NOMO-1 treated with dmso at 0.1 percent for 144 hours (cell line): Measurements from ENCODE around the gene KRT83.
"Not testable (repeated sequence)": the region's sequence is repeated elsewhere in the genome, so short reads cannot be mapped to it uniquely, and the experiment has no call there.

ENCODE experiments used
- DNase-seq: peaks from one replicate; lab custom pipeline; 2025; ENCODE audit not compliant: unreplicated experiment; lab: John Stamatoyannopoulos, UW

Gene KRT83

DNA sequence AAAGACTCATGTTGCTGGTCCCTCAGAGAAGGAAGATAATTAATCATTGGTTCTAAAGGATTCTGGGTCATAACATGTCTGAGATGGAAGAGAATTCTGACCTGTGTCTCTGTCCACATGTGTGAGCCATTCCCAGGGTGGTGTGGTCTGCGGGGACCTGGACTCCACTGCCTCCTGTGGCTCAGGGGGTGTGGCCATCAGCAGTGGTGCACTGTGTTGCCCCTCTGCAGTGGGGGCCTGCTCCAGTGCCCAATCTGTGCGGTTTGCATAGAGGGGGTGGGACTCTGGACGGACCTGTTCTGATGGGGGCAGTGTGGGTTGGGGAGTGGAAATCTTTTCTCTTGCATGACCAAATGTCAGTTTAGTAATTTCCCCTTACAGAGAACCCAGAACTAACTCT, 32.6 kb upstream of the KRT83 start:
- no peak for DNase-seq

- no peak for DNase-seq
Observed at GRCh38 chr12:52352951-52353350, 31.8 kb upstream of the KRT83 start.

- DNase-seq: no peak
Observed at GRCh38 chr12:52351196-52352059, 30.2 kb upstream of the KRT83 start.

DNA sequence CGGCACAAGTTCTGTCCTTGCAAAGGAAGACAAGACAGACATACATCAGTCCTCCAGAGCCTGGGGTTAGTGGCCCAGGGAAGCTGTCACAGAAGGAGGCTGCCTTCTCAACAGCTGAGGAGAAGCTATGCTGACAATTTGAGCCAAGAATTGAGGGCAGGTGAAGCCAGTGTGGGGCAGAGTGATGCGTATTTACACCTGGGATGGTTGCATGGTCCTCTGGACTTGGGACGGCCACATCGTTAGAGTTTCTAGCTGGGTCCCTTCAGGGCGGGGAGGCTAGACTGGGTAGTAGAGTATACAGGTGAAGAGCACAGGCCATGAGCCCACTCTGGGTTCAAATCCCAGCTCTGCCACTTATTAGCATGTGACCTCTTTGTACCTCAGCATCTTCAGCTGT, 29.6 kb upstream of the KRT83 start:
- no peak for DNase-seq

DNA sequence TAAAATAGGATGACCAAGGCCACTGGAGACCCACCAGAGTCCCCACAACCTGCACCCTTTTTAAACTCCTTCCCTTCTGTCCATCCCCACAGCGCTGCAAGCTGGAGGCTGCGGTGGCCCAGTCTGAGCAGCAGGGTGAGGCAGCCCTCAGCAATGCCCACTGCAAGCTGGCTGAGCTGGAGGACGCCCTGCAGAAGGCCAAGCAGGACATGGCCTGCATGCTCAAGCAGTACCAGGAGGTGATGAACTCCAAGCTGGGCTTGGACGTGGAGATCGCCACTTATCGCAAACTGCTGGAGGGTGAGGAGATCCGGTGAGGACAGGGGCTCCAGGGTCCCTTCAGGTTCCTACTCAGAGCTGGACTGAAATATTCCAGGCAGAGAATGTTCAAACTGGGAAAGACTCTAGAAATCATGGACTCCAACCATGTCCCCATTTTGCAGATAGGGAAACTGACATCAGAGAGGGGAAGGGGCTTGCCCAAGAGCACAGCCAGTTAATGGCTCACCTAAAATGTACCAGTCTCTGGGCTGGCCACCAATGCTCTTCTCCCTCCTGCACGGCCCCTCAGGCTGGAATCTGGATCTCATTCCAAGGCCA, 28.9 kb upstream of the KRT83 start:
- DNase-seq: no peak

DNA sequence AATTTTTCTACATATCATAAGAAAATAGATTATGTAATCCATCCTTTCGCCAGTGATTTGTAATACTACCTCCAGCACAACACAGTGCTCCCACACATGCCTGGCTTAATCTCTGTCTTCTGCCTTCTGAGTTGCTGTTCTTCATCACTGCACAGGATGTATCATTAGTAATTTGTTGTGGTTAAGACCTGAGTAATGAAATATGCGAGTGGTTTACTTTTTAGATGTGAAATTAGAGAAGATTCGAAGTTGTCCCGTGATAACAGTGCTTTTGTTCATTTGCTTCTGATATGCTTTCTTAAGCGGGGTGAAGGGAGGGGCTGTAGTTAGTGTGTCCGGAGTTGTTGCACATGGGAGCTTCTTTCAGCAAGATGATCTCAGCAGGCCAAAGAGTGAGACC, 28.0 kb upstream of the KRT83 start:
- no peak for DNase-seq

- no peak for DNase-seq
Observed at GRCh38 chr12:52347551-52348510, 26.6 kb upstream of the KRT83 start.

GRCh38 chr12:52347016-52347415, 25.8 kb upstream of the KRT83 start:
- no peak for DNase-seq

DNA sequence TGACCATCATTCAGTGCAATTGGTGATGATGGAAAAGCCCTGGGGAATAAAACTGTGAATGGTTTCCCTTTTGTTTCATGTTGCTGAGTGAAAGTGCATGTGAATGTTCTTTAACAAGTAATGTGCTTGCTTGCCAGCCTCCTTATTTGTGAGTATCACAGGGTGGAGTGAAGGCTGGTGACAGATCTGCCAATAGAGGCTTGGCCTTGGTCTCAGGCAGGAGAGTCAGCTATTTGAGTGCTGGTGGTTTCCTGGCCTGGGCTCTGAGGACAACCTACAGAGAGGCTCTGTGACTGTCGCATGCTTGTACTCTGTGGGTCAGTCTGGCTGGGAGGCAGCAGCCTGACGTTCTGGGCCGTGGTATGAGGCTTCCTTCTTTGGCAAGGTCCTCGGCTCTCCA, 25.4 kb upstream of the KRT83 start:
- no peak for DNase-seq

- DNase-seq: not testable (repeated sequence)
Observed at GRCh38 chr12:52345041-52345440, 23.8 kb upstream of the KRT83 start.

DNA sequence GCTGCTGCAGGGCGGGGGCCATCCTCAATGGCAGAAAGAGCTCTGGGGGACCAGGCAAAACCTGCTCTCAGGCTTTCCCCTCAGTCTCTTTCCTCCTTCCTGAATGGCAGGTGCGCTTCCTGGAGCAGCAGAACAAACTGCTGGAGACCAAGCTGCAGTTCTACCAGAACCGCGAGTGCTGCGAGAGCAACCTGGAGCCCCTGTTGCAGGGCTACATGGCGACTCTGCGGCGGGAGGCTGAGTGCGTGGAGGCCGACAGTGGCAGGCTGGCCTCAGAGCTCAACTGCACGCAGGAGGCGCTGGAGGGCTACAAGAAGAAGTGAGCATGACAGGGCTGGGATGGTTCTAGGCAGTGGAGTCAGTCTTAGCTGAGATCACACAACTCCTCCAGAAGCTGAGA, 22.9 kb upstream of the KRT83 start:
- no peak for DNase-seq

DNA sequence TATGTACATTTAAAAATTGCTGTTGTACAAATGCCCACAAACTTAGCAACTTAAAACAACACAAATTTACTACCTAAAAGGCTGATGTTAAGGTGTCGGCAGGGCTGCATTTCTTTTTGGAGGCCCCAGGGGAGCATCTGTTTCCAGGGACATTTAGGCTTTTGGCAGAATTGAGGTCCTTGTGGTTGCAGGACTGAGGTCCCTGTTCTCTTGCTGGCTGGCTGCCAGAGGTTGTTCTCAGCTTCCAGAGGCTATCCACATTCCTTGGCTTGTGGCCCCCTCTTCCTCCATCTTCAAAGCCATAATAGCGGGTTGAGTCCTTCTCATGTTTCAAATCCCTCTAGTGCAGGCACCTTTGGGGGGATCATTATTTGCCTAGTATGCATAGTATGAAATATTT, 22.4 kb upstream of the KRT83 start:
- no peak for DNase-seq

GRCh38 chr12:52342781-52343490, 21.7 kb upstream of the KRT83 start:
- no peak for DNase-seq

- DNase-seq: no peak
Observed at GRCh38 chr12:52341066-52341580, 19.9 kb upstream of the KRT83 start.

DNA sequence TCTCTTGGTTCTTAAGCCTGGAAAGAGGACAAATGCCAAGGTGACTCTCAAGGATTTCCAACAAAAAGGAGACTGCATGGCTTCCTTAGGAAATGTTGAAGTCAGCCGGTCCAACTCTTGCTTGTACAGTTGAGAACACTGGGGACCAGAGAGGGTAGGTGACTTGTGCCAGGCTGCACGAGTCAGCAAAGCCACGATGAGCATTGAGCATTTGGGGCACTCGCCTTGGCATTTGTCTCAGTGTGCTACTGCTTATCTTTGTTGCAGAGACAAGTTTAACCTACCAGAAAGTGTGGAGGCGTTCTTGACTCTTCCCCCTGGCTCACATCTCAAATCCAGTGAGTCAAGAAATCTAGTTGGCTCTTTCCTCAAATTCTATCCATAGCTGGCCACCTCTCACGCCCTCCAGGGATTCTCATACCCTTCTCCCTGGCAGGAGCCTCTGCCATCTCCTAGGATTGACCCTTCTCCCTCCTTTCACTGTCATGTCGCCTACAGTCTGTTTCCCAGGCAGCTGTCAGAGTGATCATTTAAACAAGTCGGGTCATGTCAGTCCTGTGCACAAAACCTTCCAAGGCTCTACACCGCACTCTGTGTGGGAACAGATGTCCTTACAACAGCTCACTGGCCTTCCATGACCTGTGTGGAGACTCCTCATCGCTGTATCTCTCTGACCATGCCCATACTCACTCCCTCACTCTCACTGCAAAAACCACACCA, 17.2 kb upstream of the KRT83 start:
- no peak for DNase-seq

DNA sequence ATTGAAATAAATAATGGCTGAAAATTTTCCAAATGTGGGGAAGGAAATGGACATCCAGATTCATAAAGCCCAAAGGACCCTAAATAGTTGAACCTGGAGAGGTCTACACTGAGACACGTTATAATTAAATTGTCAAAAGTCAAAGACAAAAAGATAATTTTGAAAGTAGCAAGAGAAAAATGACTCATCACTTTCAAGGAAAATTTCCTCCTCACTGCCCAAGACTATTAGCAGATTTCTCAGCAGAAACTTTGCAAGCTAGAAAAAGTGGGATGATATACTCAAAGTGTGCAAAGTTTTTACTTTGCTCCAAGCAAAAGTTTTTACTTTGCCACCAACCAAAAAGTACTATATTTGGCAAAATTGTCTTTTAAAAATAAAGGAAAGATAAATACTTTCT, 15.9 kb upstream of the KRT83 start:
- DNase-seq: no peak

- no peak for DNase-seq
Observed at GRCh38 chr12:52336641-52337040, 15.4 kb upstream of the KRT83 start.

- no peak for DNase-seq
Observed at GRCh38 chr12:52335598-52336262, 14.5 kb upstream of the KRT83 start.

DNA sequence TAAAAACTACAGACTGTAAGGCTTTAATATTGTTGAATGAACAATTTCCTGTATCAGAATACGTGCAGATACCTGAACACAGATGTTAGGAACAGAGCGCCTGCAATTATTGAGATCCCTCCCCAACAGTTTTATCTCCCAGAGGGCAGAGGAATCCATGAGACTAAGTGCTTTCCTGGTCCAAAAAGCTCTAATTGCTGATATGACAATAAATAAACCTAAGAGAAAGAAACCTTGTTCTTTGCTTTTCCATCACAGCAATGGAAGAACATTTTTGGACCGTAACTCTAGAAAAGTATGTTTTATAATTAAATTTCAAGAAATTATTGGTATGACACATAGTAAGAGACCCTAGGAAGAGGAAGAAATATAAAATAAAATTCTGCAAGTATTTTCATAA, 13.0 kb upstream of the KRT83 start:
- DNase-seq: no peak

- DNase-seq: no peak
Observed at GRCh38 chr12:52333321-52333720, 12.1 kb upstream of the KRT83 start.
